Measurements from ENCODE around the gene ATF6B.

- TF ChIP-seq EZH2 (IDR thresholded peaks at IDR 0.05; ENCODE audit: insufficient read depth, poor library complexity, severe bottlenecking) (no peak), EZH2phosphoT487 (IDR thresholded peaks at IDR 0.05; ENCODE audit: insufficient read depth, low read depth) (no peak)
Measured at GRCh38 chr6:32109114-32109764, 18.8 kb downstream of the ATF6B start, which contains the start of gene TNXB.

All from GM23248 (cell line).